B cell (primary cell): ENCODE data around the gene ORAI3. TPM values are rescaled to one million over a fixed set of nuclear protein-coding genes. Genes with fewer than 3 reads are reported as not detected.

Source experiments
- ATAC-seq: fragments of 200-7000 bp; cut with Tn5 transposase; one replicate; pipeline ENCODE4 v1.10.0; 2021; ENCODE audit warnings: low read depth, mild to moderate bottlenecking, moderate number of reproducible peaks, moderate library complexity
- CTCF ChIA-PET: fragments of 350-600 bp; sonication (Branson Sonifier 250); formaldehyde crosslinking; loops from one replicate; lab custom pipeline; 2021; ENCODE audit warnings: antibody characterized with exemption, inconsistent platforms; lab: Charles Lee
- POLR2A ChIA-PET: fragments of 350-600 bp; sonication (Branson Sonifier 250); formaldehyde crosslinking; loops from one replicate; lab custom pipeline; 2021; ENCODE audit warnings: antibody characterized with exemption; lab: Charles Lee
- DNase-seq: peaks from one replicate; pipeline ENCODE4 v3.0.0; 2013
- H2AFZ ChIP-seq: 2 replicates; pipeline ENCODE4 v1.6.1; 2012; ENCODE audit warnings: mild to moderate bottlenecking, low read depth, low read length; ENCODE audit not compliant: insufficient read depth, poor library complexity, severe bottlenecking
- H3K27ac ChIP-seq, 2 donors: 1 replicate in 1 of 2; 2 replicates in 1 of 2; pipeline ENCODE4 v1.5.1; 2012 to 2013; ENCODE audit warnings: low read length in 2 of 2, mild to moderate bottlenecking in 2 of 2, moderate library complexity in 1 of 2
- H3K27me3 ChIP-seq, 4 experiments: fragments of 200-600 bp in 1 of 4; sonication (generic) in 1 of 4; replicated peaks in 1 of 4; 1 replicate in 2 of 4; 2 replicates in 2 of 4; pipeline versions ENCODE4 v1.6.1 to v1.7.0; 2013 to 2016; ENCODE audit warnings: low read length in 3 of 4, mild to moderate bottlenecking in 2 of 4, mixed read lengths in 1 of 4, moderate library complexity in 1 of 4; ENCODE audit not compliant: insufficient read depth in 4 of 4, control insufficient read depth in 3 of 4; ENCODE audit errors: control extremely low read depth in 1 of 4
- H3K36me3 ChIP-seq, 2 experiments: replicated peaks in 1 of 2; 1 replicate in 1 of 2; 2 replicates in 1 of 2; pipeline versions ENCODE4 v1.6.1 to v1.7.1; 2013; ENCODE audit warnings: low read length in 1 of 2; ENCODE audit not compliant: insufficient read depth in 2 of 2, control insufficient read depth in 1 of 2; ENCODE audit errors: control extremely low read depth in 1 of 2, extremely low read depth in 1 of 2
- H3K4me1 ChIP-seq, 2 donors: fragments of 200-600 bp in 1 of 2; sonication (generic) in 1 of 2; 1 replicate in 1 of 2; 2 replicates in 1 of 2; pipeline versions ENCODE4 v1.5.1 to v1.6.1; 2013 to 2017; ENCODE audit warnings: low read length in 2 of 2; ENCODE audit not compliant: control insufficient read depth in 2 of 2, insufficient read depth in 2 of 2
- H3K4me2 ChIP-seq: replicated peaks from 2 replicates; pipeline ENCODE3; 2012; ENCODE audit warnings: mild to moderate bottlenecking, low read depth, low read length; ENCODE audit not compliant: poor library complexity, severe bottlenecking
- H3K4me3 ChIP-seq, 5 experiments: fragments of 200-600 bp in 1 of 5; sonication (generic) in 1 of 5; 1 replicate in 3 of 5; 2 replicates in 2 of 5; pipeline versions ENCODE4 v1.5.1 to v1.7.0; 2011 to 2016; ENCODE audit warnings: low read length in 4 of 5, mild to moderate bottlenecking in 4 of 5, low read depth in 2 of 5, control low read depth in 1 of 5, moderate library complexity in 1 of 5; ENCODE audit not compliant: insufficient read depth in 1 of 5; ENCODE audit errors: control extremely low read depth in 1 of 5, extremely low read depth in 1 of 5
- H3K79me2 ChIP-seq: fragments of 200-600 bp; sonication (generic); one replicate; pipeline ENCODE4 v1.6.0; 2016; ENCODE audit warnings: low read length; ENCODE audit not compliant: control insufficient read depth, insufficient read depth
- H3K9ac ChIP-seq: fragments of 200-600 bp; sonication (generic); 2 replicates; pipeline ENCODE4 v1.6.1; 2017; ENCODE audit warnings: mild to moderate bottlenecking, low read length, moderate library complexity
- H3K9me3 ChIP-seq, 3 donors: one replicate each; pipeline versions ENCODE4 v1.6.1 to v1.7.1; 2013; ENCODE audit warnings: low read length in 2 of 3; ENCODE audit not compliant: control insufficient read depth in 2 of 3, insufficient read depth in 1 of 3; ENCODE audit errors: control extremely low read depth in 1 of 3
- H4K20me1 ChIP-seq: 2 replicates; pipeline ENCODE4 v1.6.0; 2012; ENCODE audit warnings: mild to moderate bottlenecking, low read length; ENCODE audit not compliant: insufficient read depth, control insufficient read depth, poor library complexity, severe bottlenecking
- H3K27ac Mint-ChIP-seq: one replicate; pipeline ENCODE4 v1.8.0; 2021; ENCODE audit warnings: mixed read lengths
- H3K27me3 Mint-ChIP-seq: one replicate; pipeline ENCODE4 v1.8.0; 2021; ENCODE audit warnings: mixed read lengths
- H3K4me1 Mint-ChIP-seq: one replicate; pipeline ENCODE4 v1.8.0; 2021; ENCODE audit warnings: mixed read lengths
- H3K4me3 Mint-ChIP-seq: one replicate; pipeline ENCODE4 v1.8.0; 2021; ENCODE audit warnings: mixed read lengths
- H3K9me3 Mint-ChIP-seq: one replicate; pipeline ENCODE4 v1.8.0; 2022; ENCODE audit warnings: mixed read lengths; ENCODE audit not compliant: insufficient read depth
- CTCF ChIP-seq: fragments of 200-600 bp; IDR thresholded peaks from one replicate; pipeline ENCODE4 v1.8.0; 2022; ENCODE audit warnings: antibody characterized with exemption, mild to moderate bottlenecking
- EZH2 ChIP-seq: IDR thresholded peaks from 2 replicates; pipeline ENCODE4 v1.6.1; 2012; ENCODE audit warnings: borderline replicate concordance, low read depth, mild to moderate bottlenecking, moderate library complexity, low read length; ENCODE audit not compliant: insufficient read depth, poor library complexity, severe bottlenecking
- WGBS: methylation state at CpG from one replicate; pipeline ENCODE4 v1.1.5; 2013; ENCODE audit warnings: missing lambda C conversion rate; ENCODE audit not compliant: insufficient coverage; 5-methylcytosine and 5-hydroxymethylcytosine counted together
- intact Hi-C: fragments of 100-400 bp; cut with micrococcal nuclease; formaldehyde crosslinking; loops from one replicate; pipeline ENCODE4 v1.10.0; 2022
- polyA plus RNA-seq: library from polyadenylated mRNA; depleted of rRNA; stranded (reverse); fragments of >200 nt; gene quantifications from 2 replicates; pipeline ENCODE4 v1.2.3, GENCODE V29; 2012
- total RNA-seq, 2 donors: library from RNA; stranded (reverse); fragments of 120-200 nt in 1 of 2; gene quantifications; 1 replicate in 1 of 2; 2 replicates in 1 of 2; pipeline versions ENCODE4 v1.2.3 to v1.2.4, GENCODE V29; 2013 to 2022

Gene ORAI3
- total and polyA plus RNA-seq, 2 donors (not counting 1 experiment from before 2014, with no cell fraction given): 32.2 to 51.8 TPM

GRCh38 chr16:30941600-30942425, 7.1 kb upstream of the ORAI3 start:
- no peaks in the 10 kb centered on the region for H3K9me3 Mint-ChIP-seq
- H3K4me1 Mint-ChIP-seq: peaks cover 17% of the 10 kb centered on the region
- intact Hi-C loops: loop anchor here (1.0 to 2.0 kb wide), 2 partner anchors 67 to 98 kb away; no protein-coding TSS in a partner anchor
- no peaks in the 10 kb centered on the region for H3K9me3 ChIP-seq
- TF ChIP-seq CTCF (peak; percentile 88), EZH2 (no peak)
- no peak overlapping the region for H3K4me3 Mint-ChIP-seq
- H3K4me3 ChIP-seq: peak overlapping the region in 2 of 5 experiments; percentile 16 to 23
- peak overlapping the region; percentile 68 for H2AFZ ChIP-seq
- CTCF ChIA-PET: interaction anchor here (0.5 to 5.7 kb wide), 22 partner anchors 8 to 860 kb away, joined by 3 to 64 read pairs (median 4); partner anchors contain the start of gene HSD3B7
- H3K79me2 ChIP-seq: no peaks in the 10 kb centered on the region
- H3K9ac ChIP-seq: peak overlapping the region; percentile 1
- WGBS: 24% methylated on average over 14 of the region's 15 CpGs
- ATAC-seq: peak; percentile 100
- no peak overlapping the region for H3K27ac ChIP-seq
- peak overlapping the region; percentile 65 for H3K4me2 ChIP-seq
- peaks cover 0 to 1% of the 10 kb centered on the region in 2 experiments for H3K36me3 ChIP-seq
- POLR2A ChIA-PET: interaction anchor here (0.6 to 1.1 kb wide), 4 partner anchors 16 to 179 kb away, joined by 3 to 6 read pairs (median 3); partner anchors contain the start of gene SETD1A
- peaks cover 11 to 19% of the 10 kb centered on the region in 2 donors for H3K4me1 ChIP-seq
- H4K20me1 ChIP-seq: no peaks in the 10 kb centered on the region
- H3K27ac Mint-ChIP-seq: peak overlapping the region; percentile 59
- no peaks in the 10 kb centered on the region for H3K27me3 ChIP-seq
- DNase-seq: peak; percentile 82
- H3K27me3 Mint-ChIP-seq: no peaks in the 10 kb centered on the region

- no peaks in the 10 kb centered on the region for H3K27me3 ChIP-seq
- CTCF ChIA-PET: interaction anchor here (0.5 to 5.7 kb wide), 16 partner anchors 8 to 502 kb away, joined by 3 to 64 read pairs (median 6); partner anchors contain the start of gene HSD3B7
- H3K79me2 ChIP-seq: no peaks in the 10 kb centered on the region
- Mint-ChIP-seq H3K27me3 (no peaks in the 10 kb centered on the region), H3K4me1 (peaks cover 17% of the 10 kb centered on the region), H3K27ac (no peak overlapping the region), H3K4me3 (no peak overlapping the region), H3K9me3 (no peaks in the 10 kb centered on the region)
- intact Hi-C loops: loop anchor here (1.0 to 2.0 kb wide), 2 partner anchors 68 to 98 kb away; no protein-coding TSS in a partner anchor
- POLR2A ChIA-PET: interaction anchor here (0.8 to 1.1 kb wide), 2 partner anchors 40 to 180 kb away, joined by 3 read pairs; no protein-coding TSS in a partner anchor
- no peak overlapping the region for H3K27ac ChIP-seq
- 97% methylated on average over 3 of the region's 4 CpGs for WGBS
- H3K9me3 ChIP-seq: no peaks in the 10 kb centered on the region
- ATAC-seq (no peak), DNase-seq (no peak)
- H3K4me1 ChIP-seq: peaks cover 10 to 16% of the 10 kb centered on the region in 2 donors
- H3K4me2 ChIP-seq: peak overlapping the region; percentile 65
- peaks cover 0 to 2% of the 10 kb centered on the region in 2 experiments for H3K36me3 ChIP-seq
- peak overlapping the region; percentile 68 for H2AFZ ChIP-seq
- no peaks in the 10 kb centered on the region for H4K20me1 ChIP-seq
- TF ChIP-seq CTCF (no peak), EZH2 (no peak)
- peak overlapping the region; percentile 1 for H3K9ac ChIP-seq
- H3K4me3 ChIP-seq: no peak overlapping the region
These were observed 6.5 kb upstream of the ORAI3 start for GRCh38 chr16:30942426-30942806.
